HFF-Myc (cell line): ENCODE results near the gene FRMPD1.
A peak's percentile ranks its signal among the peaks of the same experiment; 100 is the strongest.

Experiments
- DNase-seq: peaks from one replicate; pipeline ENCODE4 v3.0.0-alpha.2; 2011; ENCODE audit warnings: low read depth; ENCODE audit errors: extremely low read depth
- H3K4me3 ChIP-seq: replicated peaks from 2 replicates; pipeline ENCODE4 v1.5.1; 2011; ENCODE audit warnings: low read depth, mild to moderate bottlenecking, control low read depth, low read length
- CTCF ChIP-seq: IDR thresholded peaks from 2 replicates; pipeline ENCODE4 v1.5.1; 2012; ENCODE audit warnings: mild to moderate bottlenecking, low read depth, low read length, control low read depth; ENCODE audit errors: missing control alignments

FRMPD1 gene

GRCh38 chr9:37692622-37693221, 42.0 kb downstream of the FRMPD1 start:
- H3K4me3 ChIP-seq = no peak overlapping the region
- DNase-seq = no peak
- TF ChIP-seq CTCF = no peak

GRCh38 chr9:37693260-37693659, 42.5 kb downstream of the FRMPD1 start:
- TF ChIP-seq CTCF = no peak
- H3K4me3 ChIP-seq = no peak overlapping the region
- DNase-seq = peak; percentile 10

GRCh38 chr9:37694355-37694754, 43.6 kb downstream of the FRMPD1 start:
- H3K4me3 ChIP-seq = no peak overlapping the region
- DNase-seq = no peak
- TF ChIP-seq CTCF = no peak

GRCh38 chr9:37696528-37696927, 45.8 kb downstream of the FRMPD1 start:
- no peak for TF ChIP-seq CTCF
- DNase-seq = no peak
- no peak overlapping the region for H3K4me3 ChIP-seq

GRCh38 chr9:37700131-37700530, 49.4 kb downstream of the FRMPD1 start:
- H3K4me3 ChIP-seq = no peak overlapping the region
- TF ChIP-seq CTCF = no peak
- no peak for DNase-seq

GRCh38 chr9:37700900-37701299, 50.1 kb downstream of the FRMPD1 start:
- H3K4me3 ChIP-seq = no peak overlapping the region
- TF ChIP-seq CTCF = no peak

GRCh38 chr9:37705787-37706186, 55.0 kb downstream of the FRMPD1 start:
- no peak overlapping the region for H3K4me3 ChIP-seq
- no peak for DNase-seq
- no peak for TF ChIP-seq CTCF

More at GRCh38 chr9:37700900-37701299, 50.1 kb downstream of the FRMPD1 start:
- DNase-seq = no peak
